ENCODE data around the gene CCL13.

DNA sequence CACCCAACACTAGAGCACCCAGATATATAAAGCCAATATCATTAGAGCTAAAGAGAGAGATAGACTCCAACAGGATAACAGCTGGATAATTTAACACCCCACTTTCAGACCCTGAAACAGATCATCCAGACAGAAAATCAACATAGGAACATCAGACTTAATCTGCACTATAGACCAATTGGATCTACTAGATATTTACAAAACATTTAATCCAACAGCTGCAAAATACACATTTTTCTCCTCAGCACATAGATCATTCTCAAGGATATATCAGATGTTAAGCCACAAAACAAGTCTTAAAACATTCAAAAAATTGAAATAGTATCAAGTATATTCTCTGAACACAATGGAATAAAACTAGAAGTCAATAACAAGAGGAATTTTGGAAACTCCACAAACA lies 4.1 kb upstream of the CCL13 start:
- TF ChIP-seq ZNF510 (tag by site-specific recombination; IDR thresholded peaks at IDR 0.05; ENCODE audit: insufficient replicate concordance) (no peak), ZNF274 (IDR thresholded peaks at IDR 0.05; ENCODE audit: low read length) (no peak), ZNF274 (tag by site-specific recombination; IDR thresholded peaks at IDR 0.05; ENCODE audit: borderline replicate concordance) (no peak), ZNF48 (tag by site-specific recombination; IDR thresholded peaks at IDR 0.05) (no peak), TCF7L2 (IDR thresholded peaks at IDR 0.05; ENCODE audit: borderline replicate concordance, low read depth, low read length) (no peak), GLI4 (tag by site-specific recombination; IDR thresholded peaks at IDR 0.05) (no peak)
- TF ChIP-seq, protein P1, sequence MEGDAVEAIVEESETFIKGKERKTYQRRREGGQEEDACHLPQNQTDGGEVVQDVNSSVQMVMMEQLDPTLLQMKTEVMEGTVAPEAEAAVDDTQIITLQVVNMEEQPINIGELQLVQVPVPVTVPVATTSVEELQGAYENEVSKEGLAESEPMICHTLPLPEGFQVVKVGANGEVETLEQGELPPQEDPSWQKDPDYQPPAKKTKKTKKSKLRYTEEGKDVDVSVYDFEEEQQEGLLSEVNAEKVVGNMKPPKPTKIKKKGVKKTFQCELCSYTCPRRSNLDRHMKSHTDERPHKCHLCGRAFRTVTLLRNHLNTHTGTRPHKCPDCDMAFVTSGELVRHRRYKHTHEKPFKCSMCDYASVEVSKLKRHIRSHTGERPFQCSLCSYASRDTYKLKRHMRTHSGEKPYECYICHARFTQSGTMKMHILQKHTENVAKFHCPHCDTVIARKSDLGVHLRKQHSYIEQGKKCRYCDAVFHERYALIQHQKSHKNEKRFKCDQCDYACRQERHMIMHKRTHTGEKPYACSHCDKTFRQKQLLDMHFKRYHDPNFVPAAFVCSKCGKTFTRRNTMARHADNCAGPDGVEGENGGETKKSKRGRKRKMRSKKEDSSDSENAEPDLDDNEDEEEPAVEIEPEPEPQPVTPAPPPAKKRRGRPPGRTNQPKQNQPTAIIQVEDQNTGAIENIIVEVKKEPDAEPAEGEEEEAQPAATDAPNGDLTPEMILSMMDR (tag by site-specific recombination; IDR thresholded peaks at IDR 0.05), result no peak
- TF ChIP-seq, protein P2, sequence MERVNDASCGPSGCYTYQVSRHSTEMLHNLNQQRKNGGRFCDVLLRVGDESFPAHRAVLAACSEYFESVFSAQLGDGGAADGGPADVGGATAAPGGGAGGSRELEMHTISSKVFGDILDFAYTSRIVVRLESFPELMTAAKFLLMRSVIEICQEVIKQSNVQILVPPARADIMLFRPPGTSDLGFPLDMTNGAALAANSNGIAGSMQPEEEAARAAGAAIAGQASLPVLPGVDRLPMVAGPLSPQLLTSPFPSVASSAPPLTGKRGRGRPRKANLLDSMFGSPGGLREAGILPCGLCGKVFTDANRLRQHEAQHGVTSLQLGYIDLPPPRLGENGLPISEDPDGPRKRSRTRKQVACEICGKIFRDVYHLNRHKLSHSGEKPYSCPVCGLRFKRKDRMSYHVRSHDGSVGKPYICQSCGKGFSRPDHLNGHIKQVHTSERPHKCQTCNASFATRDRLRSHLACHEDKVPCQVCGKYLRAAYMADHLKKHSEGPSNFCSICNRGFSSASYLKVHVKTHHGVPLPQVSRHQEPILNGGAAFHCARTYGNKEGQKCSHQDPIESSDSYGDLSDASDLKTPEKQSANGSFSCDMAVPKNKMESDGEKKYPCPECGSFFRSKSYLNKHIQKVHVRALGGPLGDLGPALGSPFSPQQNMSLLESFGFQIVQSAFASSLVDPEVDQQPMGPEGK (tag by site-specific recombination; IDR thresholded peaks at IDR 0.05), result no peak
- TF ChIP-seq, protein P3, sequence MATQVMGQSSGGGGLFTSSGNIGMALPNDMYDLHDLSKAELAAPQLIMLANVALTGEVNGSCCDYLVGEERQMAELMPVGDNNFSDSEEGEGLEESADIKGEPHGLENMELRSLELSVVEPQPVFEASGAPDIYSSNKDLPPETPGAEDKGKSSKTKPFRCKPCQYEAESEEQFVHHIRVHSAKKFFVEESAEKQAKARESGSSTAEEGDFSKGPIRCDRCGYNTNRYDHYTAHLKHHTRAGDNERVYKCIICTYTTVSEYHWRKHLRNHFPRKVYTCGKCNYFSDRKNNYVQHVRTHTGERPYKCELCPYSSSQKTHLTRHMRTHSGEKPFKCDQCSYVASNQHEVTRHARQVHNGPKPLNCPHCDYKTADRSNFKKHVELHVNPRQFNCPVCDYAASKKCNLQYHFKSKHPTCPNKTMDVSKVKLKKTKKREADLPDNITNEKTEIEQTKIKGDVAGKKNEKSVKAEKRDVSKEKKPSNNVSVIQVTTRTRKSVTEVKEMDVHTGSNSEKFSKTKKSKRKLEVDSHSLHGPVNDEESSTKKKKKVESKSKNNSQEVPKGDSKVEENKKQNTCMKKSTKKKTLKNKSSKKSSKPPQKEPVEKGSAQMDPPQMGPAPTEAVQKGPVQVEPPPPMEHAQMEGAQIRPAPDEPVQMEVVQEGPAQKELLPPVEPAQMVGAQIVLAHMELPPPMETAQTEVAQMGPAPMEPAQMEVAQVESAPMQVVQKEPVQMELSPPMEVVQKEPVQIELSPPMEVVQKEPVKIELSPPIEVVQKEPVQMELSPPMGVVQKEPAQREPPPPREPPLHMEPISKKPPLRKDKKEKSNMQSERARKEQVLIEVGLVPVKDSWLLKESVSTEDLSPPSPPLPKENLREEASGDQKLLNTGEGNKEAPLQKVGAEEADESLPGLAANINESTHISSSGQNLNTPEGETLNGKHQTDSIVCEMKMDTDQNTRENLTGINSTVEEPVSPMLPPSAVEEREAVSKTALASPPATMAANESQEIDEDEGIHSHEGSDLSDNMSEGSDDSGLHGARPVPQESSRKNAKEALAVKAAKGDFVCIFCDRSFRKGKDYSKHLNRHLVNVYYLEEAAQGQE (tag by site-specific recombination; IDR thresholded peaks at IDR 0.05), result no peak
- TF ChIP-seq, protein P4, sequence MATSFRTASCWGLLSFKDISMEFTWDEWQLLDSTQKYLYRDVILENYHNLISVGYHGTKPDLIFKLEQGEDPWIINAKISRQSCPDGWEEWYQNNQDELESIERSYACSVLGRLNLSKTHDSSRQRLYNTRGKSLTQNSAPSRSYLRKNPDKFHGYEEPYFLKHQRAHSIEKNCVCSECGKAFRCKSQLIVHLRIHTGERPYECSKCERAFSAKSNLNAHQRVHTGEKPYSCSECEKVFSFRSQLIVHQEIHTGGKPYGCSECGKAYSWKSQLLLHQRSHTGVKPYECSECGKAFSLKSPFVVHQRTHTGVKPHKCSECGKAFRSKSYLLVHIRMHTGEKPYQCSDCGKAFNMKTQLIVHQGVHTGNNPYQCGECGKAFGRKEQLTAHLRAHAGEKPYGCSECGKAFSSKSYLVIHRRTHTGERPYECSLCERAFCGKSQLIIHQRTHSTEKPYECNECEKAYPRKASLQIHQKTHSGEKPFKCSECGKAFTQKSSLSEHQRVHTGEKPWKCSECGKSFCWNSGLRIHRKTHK (tag by site-specific recombination; IDR thresholded peaks at IDR 0.05), result no peak

Data from HEK293 (cell line).